Sigmoid colon (tissue), 4 donors: Measurements from ENCODE around the gene PDE7B.

Source experiments
- POLR2A ChIP-seq, 2 donors: fragments of 450-650 bp; IDR thresholded peaks; one replicate each; pipeline ENCODE4 v1.6.1; 2016; ENCODE audit warnings: antibody characterized with exemption in 2 of 2, mild to moderate bottlenecking in 2 of 2, moderate library complexity in 2 of 2
- POLR2AphosphoS5 ChIP-seq, 4 donors: sonication (generic); formaldehyde crosslinking; IDR thresholded peaks; one replicate each; pipeline ENCODE4 v1.6.1; 2017; ENCODE audit warnings: antibody characterized with exemption in 4 of 4
- TF ChIP-seq, protein P1 (sequence below), 4 experiments: fragments of 450-650 bp in 3 of 4; fragments of 200-600 bp in 1 of 4; IDR thresholded peaks; one replicate each; pipeline ENCODE4 v1.5.1; 2016 to 2019; ENCODE audit warnings: antibody characterized with exemption in 4 of 4, mild to moderate bottlenecking in 3 of 4, moderate library complexity in 2 of 4

DNA sequence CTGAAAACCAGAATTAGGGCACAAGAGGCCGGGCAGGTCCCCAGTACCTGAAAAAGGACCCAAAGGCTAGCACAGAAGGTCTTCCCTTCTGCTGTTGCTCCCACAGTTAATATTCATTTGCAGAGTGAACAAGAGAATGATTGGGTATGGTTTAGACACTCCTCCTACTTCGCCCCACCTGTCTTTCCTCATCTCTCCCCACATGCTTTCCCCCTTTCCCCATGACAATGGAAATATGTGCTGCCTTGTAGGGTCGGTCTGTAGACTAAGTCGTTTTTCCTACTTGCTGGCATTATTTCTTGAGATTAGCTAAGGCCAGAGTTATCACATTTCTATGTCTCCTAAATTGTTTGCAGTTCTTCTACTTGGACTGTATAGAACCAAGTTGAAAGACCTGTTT lies 181.9 kb downstream of the PDE7B start:
- TF ChIP-seq POLR2A (IDR thresholded peaks at IDR 0.05) (no peak), POLR2AphosphoS5 (IDR thresholded peaks at IDR 0.05) (no peak)
- TF ChIP-seq, protein P1, sequence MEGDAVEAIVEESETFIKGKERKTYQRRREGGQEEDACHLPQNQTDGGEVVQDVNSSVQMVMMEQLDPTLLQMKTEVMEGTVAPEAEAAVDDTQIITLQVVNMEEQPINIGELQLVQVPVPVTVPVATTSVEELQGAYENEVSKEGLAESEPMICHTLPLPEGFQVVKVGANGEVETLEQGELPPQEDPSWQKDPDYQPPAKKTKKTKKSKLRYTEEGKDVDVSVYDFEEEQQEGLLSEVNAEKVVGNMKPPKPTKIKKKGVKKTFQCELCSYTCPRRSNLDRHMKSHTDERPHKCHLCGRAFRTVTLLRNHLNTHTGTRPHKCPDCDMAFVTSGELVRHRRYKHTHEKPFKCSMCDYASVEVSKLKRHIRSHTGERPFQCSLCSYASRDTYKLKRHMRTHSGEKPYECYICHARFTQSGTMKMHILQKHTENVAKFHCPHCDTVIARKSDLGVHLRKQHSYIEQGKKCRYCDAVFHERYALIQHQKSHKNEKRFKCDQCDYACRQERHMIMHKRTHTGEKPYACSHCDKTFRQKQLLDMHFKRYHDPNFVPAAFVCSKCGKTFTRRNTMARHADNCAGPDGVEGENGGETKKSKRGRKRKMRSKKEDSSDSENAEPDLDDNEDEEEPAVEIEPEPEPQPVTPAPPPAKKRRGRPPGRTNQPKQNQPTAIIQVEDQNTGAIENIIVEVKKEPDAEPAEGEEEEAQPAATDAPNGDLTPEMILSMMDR (IDR thresholded peaks at IDR 0.05): no peak
